Stimulated activated CD4-positive, alpha-beta T cell treated with anti-CD3 and anti-CD28 coated beads, Interleukin-1b, Interleukin-23, amount 100 ng/mL, for 4 hours (primary cell): ENCODE measurements around the gene CSF1R.

ENCODE experiments used
- DNase-seq, 2 donors: peaks; one replicate each; pipeline ENCODE4 v3.0.0-alpha.2; 2020; ENCODE audit warnings: low read depth in 2 of 2

The CSF1R gene

GRCh38 chr5:150085950-150086715, at the start of gene CSF1R:
TSS of gene CSF1R (minus strand) at chr5:150086554. CDS start at chr5:150086427, 127 bp downstream.
- no peak for DNase-seq

GRCh38 chr5:150135557-150136304, 49.4 kb upstream of the CSF1R start:
- no peak for DNase-seq

DNA sequence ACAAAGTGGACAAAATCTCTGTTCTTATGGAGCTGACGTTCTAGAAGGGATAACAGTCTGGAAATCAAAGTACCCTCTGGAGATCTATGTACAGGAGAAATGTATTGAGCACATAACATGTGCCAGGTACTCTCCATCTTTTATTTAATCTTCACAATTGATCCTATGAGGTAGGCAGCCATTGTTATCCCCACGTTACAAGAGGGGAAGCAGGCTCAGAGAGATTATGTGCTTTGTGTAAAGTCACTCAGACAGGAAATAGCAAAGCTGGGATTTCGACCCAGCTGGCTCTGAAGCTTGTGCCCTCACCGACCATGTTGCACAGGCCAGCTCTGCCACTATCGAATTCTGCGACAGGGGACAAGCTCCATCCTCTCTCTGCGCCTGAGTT, 47.8 kb upstream of the CSF1R start:
- DNase-seq, result no peak

DNA sequence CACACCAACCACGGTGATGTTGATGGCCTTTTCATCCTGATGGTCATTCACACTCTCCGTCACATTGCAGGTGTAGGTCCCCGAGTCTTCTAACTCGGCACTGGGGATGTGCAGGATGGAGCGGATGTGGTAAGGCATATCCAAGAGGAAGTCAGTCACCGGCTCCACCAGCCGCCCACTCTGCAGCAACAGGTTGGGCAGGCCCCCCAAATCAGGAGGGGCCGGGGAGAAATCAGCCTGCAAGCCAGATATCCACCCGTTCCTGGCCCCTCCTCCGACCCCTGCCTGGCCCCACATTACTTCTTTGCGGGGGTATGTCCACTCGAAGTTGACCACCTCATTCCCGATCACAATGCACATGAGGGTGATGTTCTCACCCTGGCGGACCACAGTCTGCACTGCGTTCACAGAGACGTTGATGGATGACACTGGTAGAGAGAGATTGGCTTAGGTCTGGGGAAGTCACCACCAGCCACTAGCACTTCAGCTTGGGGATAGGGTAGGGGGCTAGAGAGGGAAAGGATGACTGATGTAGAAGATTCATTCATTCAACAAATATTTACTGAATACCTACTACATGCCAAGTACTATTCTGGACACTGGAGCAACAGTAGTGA, 47.3 kb upstream of the CSF1R start:
- no peak for DNase-seq

GRCh38 chr5:150132740-150133139, 46.4 kb upstream of the CSF1R start:
- no peak for DNase-seq

- no peak for DNase-seq
Observed at GRCh38 chr5:150131978-150132694, 45.8 kb upstream of the CSF1R start.

DNA sequence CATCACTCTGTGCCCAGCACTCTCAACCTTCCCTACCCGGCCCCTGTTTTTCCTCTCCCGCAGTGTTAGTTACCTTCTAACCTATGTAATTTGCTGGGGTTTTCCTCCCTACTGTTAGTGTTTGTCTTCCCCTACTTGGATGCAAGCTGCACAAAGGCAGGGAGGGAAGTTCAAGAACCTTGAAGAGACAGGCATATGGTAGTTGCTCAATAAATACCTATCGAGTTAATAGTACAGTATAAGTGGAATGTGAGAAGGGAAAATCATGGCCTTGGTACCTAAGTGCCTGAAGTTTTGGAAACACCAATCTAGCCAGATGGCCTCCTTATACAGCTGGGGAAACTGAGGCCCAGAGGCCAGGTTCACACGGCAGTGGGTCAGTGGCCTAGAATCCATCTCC, 45.1 kb upstream of the CSF1R start:
- no peak for DNase-seq

DNA sequence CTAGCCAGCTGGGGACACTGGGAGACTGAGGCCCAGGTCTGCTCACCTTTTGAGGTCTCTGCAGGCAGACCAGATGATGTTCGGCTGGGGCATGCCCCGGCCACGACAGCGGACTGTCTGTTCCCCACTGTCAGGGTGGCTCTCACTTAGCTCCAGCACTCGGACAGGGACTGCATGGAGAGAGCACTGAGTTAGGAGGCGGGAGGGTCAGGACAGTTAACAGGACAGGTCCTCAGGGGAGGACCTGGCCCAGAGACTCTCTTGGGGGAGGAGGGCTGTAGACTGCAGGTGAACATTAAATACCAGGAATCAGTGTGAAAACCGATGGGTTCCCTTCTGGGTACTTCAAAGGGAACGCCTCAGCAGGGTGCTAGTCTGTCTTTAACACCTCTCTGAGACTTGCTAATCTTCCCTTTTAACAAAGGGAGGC, 44.2 kb upstream of the CSF1R start:
- no peak for DNase-seq

DNA sequence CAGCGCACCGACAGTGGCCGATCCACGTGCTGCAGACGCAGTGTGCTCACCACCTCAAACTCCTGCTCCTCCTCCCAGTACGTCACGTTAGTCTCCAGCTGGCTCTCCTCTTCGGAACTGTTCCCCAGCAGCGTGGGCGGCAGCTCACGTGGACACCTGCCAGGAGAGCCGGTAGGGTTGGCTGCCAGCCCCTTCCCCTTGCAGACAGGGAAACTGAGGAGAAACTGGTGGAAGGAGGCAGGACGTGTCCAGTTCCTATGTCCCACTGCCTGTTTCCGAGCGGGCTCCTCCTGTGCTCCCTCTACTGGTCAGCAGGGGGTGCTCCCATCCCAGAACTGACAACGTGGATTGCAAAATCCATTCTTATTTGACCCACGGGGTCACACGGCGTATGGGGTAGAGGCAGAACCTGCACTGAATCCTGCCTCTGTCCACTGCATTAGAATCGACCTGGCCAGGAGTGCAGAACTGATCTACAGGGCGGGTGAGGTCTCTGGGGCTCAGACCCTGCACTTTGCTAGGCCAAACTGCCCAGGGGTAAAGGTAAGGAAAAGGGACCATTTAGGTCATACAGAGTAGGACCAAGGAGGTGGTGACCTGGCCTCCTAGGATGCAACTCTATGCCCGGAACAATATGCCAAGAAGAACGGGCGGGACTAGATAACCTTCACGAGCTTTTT, 43.6 kb upstream of the CSF1R start:
- DNase-seq, result peak; percentile 3 to 31

DNA sequence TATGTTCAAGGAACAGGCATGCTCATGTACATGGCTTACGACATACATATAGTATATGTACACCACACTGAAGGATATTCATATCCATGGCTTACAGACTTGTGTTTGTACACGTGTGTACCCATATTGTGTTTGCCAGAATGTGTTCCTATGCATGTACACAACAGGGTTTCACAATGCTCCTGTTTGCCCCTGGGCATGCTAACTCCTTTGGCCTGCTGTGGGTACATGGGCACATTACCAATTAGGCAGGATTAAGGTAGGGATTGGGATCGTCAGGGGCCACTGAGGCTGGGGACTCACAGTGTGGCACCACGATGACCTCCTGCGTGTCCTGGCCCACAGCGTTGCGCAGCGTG, 43.1 kb upstream of the CSF1R start:
- no peak for DNase-seq

GRCh38 chr5:150126921-150127265, 40.5 kb upstream of the CSF1R start:
- DNase-seq, result no peak

DNA sequence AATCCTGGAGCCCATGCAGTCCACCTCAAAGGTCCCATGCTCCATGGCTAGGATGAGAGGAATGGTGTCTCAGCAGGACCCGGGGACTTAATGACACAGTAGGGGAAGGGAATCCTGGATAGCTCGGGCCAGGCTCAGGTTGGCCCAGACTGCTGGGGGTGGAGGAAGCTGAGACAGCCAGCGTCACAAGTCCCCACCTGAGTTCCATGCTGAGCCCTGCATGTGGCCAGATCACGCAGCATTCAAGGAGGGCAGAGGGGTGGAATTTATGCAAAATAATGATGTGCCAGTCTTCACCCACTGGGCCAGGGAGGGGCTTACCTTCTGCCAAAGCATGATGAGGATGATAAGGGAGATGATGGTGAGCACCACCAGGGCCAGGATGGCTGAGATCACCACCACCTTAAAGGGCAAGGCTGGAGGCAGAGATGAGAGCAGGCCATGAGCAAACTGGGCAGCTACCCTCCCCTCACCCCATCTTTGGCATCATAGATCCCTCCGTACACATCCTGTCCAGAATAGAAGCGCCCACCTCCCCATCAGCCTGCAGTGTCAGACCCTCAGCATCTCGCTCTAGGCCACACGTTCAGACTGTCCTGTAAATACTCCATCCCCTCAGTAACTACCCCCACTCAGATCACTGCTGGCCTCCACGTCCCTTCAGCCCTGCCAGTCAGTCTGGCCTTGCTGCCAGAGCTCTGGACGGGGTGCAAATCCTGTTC, 40.0 kb upstream of the CSF1R start:
- DNase-seq, result no peak

- no peak for DNase-seq
Observed at GRCh38 chr5:150125334-150125733, 39.0 kb upstream of the CSF1R start.

DNA sequence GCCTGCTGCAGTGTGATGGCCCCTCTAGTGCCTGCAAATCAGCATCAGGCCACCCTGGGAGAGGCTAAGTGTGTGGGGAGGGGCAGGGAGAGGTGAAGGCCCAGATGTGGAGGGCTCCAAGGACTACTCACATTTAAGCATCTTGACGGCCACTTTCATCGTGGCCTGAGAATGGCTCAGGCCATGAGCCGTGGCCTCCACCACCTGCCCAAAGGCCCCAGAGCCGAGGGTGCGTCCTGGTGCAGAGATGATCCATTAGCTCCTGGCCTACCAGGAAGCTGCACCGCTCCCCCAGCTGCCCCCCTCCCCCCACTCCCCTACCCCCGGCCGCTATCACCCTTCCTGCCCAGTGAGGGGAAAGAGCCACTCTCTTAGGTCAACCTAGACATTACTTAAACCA, 38.2 kb upstream of the CSF1R start:
- DNase-seq, result no peak

GRCh38 chr5:150124111-150124557, 37.8 kb upstream of the CSF1R start:
- DNase-seq, result no peak

GRCh38 chr5:150123542-150123941, 37.2 kb upstream of the CSF1R start:
- no peak for DNase-seq

DNA sequence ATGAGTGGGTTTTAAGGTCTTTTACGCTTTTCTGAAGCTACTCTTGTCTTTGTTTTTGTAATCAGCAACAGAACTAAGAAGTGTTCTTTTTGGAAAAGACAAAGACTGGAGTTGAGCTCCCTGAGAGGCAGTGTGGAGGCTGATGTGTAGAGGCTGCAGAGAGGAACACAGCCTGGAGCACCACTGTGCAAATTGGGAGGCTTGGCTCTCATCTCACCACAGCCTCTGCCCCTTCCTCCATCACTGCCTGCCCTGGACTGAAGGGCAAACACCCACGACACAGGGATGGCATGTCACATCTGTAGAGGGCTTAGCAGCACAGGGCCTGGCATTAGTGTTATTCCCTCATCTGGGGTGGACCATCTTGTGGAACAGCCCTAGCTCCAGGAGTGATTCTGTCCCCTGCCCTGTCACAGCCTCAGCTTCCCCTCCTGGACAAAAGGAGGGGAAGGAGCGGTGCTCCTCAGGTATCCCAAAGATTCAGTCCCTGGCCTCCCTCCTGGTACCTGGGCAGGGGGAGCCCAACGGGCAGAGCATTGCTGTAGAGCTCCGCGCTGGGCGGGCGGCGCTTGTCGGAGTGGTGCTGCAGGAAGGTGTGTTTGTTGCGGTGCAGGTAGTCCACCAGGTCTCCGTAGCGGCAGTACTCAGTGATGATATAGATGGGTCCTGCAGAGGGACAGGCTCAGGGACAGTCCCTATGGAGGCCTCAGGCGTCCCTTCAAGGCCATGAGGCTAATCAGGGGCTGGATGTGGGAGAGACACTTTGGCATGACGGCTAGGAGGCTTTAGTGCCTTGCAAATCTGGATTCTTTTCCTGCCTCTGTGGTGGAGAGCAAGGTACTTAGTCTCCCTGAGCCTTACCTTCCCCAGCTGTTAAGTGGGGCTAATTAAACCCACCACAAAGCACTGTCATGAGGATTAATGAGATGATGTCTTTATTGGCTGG, 36.5 kb upstream of the CSF1R start:
- DNase-seq, result no peak

- DNase-seq, result no peak
Observed at GRCh38 chr5:150122158-150122510, 35.8 kb upstream of the CSF1R start.

- DNase-seq, result no peak
Observed at GRCh38 chr5:150121448-150122157, 35.2 kb upstream of the CSF1R start.
